ENCODE results near the gene CADPS2. TPM values are rescaled to one million over a fixed set of nuclear protein-coding genes. Genes with fewer than 3 reads are reported as not detected.

Gene CADPS2
- total RNA-seq, 2 experiments from 2014 or later = not detected

DNA sequence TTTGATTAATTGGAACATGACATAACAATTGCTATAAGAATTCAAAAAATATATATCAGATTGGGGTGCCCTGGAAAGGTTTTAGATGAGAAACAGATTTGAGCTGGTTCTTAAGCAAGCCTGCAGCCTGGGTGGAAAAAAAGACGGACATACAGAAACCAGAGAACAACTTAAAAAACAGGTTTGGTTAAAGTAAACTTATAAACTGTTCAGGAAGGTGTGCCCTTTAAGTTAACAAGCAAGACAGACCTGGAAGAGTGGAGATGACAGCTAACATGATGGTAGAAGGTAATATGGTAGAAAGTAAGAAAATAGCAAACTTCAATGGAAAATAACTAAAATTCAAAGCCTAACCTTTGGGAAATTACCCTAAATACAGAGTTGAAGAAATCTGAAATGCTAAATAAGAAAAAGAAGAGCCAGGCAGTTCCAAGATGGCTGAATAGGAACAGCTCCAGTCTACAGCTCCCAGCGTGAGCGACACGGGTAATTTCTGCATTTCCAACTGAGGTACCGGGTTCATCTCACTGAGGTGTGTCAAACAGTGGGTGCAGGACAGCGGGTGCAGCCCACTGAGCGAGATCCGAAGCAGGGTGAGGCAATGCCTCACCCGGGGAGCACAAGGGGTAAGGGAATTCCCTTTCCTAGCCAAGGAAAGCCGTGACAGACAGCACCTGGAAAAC lies 52.2 kb downstream of the CADPS2 start:
- Histone ChIP-seq H3K4me3 (ENCODE audit: low read length) (no peak overlapping the region), H3K4me1 (ENCODE audit: insufficient read depth, low read length) (no peaks in the 10 kb centered on the region), H3K27ac (ENCODE audit: low read depth in 1 of 2, low read length in 2 of 2) (no peak overlapping the region), H3K27me3 (ENCODE audit: control insufficient read depth in 1 of 2, insufficient read depth in 2 of 2, low read length in 2 of 2) (no peaks in the 10 kb centered on the region), H3K9me3 (ENCODE audit: control insufficient read depth in 1 of 2, insufficient read depth in 1 of 2, low read length in 2 of 2) (peaks cover 4 to 14% of the 10 kb centered on the region in 2 experiments), H3K36me3 (ENCODE audit: insufficient read depth, low read length) (no peaks in the 10 kb centered on the region)
- H3K27ac Mint-ChIP-seq = no peak overlapping the region
- ATAC-seq (ENCODE audit: poor library complexity) (no peak), DNase-seq (no peak)
- H3K4me3 Mint-ChIP-seq = no peak overlapping the region
- intact Hi-C loops (cut with DNase I, micrococcal nuclease) = no loop called here
- POLR2A ChIA-PET = no interaction called here
- TF ChIP-seq, protein P1, sequence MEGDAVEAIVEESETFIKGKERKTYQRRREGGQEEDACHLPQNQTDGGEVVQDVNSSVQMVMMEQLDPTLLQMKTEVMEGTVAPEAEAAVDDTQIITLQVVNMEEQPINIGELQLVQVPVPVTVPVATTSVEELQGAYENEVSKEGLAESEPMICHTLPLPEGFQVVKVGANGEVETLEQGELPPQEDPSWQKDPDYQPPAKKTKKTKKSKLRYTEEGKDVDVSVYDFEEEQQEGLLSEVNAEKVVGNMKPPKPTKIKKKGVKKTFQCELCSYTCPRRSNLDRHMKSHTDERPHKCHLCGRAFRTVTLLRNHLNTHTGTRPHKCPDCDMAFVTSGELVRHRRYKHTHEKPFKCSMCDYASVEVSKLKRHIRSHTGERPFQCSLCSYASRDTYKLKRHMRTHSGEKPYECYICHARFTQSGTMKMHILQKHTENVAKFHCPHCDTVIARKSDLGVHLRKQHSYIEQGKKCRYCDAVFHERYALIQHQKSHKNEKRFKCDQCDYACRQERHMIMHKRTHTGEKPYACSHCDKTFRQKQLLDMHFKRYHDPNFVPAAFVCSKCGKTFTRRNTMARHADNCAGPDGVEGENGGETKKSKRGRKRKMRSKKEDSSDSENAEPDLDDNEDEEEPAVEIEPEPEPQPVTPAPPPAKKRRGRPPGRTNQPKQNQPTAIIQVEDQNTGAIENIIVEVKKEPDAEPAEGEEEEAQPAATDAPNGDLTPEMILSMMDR (IDR thresholded peaks at IDR 0.05) = no peak
- CTCF ChIA-PET = no interaction called here
- H3K9me3 Mint-ChIP-seq = peaks cover 7% of the 10 kb centered on the region
- H3K4me1 Mint-ChIP-seq (ENCODE audit: low read depth) = no peaks in the 10 kb centered on the region
- H3K27me3 Mint-ChIP-seq = no peaks in the 10 kb centered on the region
- H3K36me3 Mint-ChIP-seq (ENCODE audit: low read depth) = no peaks in the 10 kb centered on the region

DNA sequence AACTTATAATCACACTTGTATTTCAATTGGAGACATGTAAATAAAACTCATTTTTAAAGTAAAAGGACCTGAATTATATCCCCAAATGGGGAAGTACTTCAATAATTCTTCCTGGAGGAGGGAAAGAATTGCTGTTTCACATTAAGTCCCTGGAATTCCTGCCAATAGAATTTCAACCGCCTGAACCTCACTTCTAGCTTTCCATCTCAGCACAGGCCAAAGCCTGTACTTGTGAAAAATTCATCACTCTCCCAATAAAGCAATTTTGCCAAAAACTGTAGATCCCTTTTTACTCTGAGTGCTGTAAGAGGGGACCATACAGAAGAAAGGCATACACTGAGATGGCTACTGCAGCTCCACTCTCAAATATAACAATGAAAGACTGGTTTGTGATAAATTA lies 54.8 kb downstream of the CADPS2 start:
- ChIA-PET POLR2A (no interaction called here), CTCF (no interaction called here)
- Histone ChIP-seq H3K9me3 (ENCODE audit: control insufficient read depth in 1 of 2, insufficient read depth in 1 of 2, low read length in 2 of 2) (peaks cover 4 to 14% of the 10 kb centered on the region in 2 experiments), H3K4me1 (ENCODE audit: insufficient read depth, low read length) (no peaks in the 10 kb centered on the region), H3K27ac (ENCODE audit: low read depth in 1 of 2, low read length in 2 of 2) (no peak overlapping the region), H3K4me3 (ENCODE audit: low read length) (no peak overlapping the region), H3K36me3 (ENCODE audit: insufficient read depth, low read length) (no peaks in the 10 kb centered on the region), H3K27me3 (ENCODE audit: control insufficient read depth in 1 of 2, insufficient read depth in 2 of 2, low read length in 2 of 2) (no peaks in the 10 kb centered on the region)
- ATAC-seq (ENCODE audit: poor library complexity) = no peak
- H3K27ac Mint-ChIP-seq = no peak overlapping the region
- H3K4me1 Mint-ChIP-seq (ENCODE audit: low read depth) = no peaks in the 10 kb centered on the region
- no peaks in the 10 kb centered on the region for H3K36me3 Mint-ChIP-seq (ENCODE audit: low read depth)
- DNase-seq = no peak
- H3K9me3 Mint-ChIP-seq = peaks cover 7% of the 10 kb centered on the region
- H3K4me3 Mint-ChIP-seq = no peak overlapping the region
- intact Hi-C loops (cut with DNase I, micrococcal nuclease) = no loop called here
- H3K27me3 Mint-ChIP-seq = no peaks in the 10 kb centered on the region
- TF ChIP-seq, protein P1 (IDR thresholded peaks at IDR 0.05) = no peak

DNA sequence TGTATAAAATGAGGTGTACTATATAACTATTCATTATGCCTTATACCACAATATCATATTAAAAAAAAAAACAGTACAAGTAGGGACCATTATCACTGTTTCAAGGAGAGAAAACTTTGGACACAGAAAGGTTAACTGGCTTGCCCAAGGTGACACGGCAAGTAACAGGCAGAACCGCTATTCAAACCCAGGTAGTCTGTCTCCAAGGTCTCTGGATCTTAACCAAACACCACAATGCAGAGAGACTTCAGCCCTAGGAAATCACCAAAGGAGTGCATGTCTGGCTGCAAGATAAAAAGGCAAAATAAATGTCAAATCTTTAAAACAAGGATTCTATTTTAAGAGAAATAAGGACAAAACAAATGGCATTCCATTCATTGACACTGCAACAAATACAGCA lies 56.3 kb downstream of the CADPS2 start:
- TF ChIP-seq, protein P1 (IDR thresholded peaks at IDR 0.05) = no peak
- Histone ChIP-seq H3K4me3 (ENCODE audit: low read length) (no peak overlapping the region), H3K9me3 (ENCODE audit: control insufficient read depth in 1 of 2, insufficient read depth in 1 of 2, low read length in 2 of 2) (peaks cover 4 to 14% of the 10 kb centered on the region in 2 experiments), H3K27ac (ENCODE audit: low read depth in 1 of 2, low read length in 2 of 2) (no peak overlapping the region), H3K4me1 (ENCODE audit: insufficient read depth, low read length) (no peaks in the 10 kb centered on the region), H3K27me3 (ENCODE audit: control insufficient read depth in 1 of 2, insufficient read depth in 2 of 2, low read length in 2 of 2) (no peaks in the 10 kb centered on the region), H3K36me3 (ENCODE audit: insufficient read depth, low read length) (no peaks in the 10 kb centered on the region)
- CTCF ChIA-PET = no interaction called here
- H3K27ac Mint-ChIP-seq = no peak overlapping the region
- H3K36me3 Mint-ChIP-seq (ENCODE audit: low read depth) = no peaks in the 10 kb centered on the region
- no peaks in the 10 kb centered on the region for H3K27me3 Mint-ChIP-seq
- H3K4me3 Mint-ChIP-seq = no peak overlapping the region
- POLR2A ChIA-PET = no interaction called here
- no peak for DNase-seq
- intact Hi-C loops (cut with DNase I, micrococcal nuclease) = no loop called here
- ATAC-seq (ENCODE audit: poor library complexity) = no peak
- H3K9me3 Mint-ChIP-seq = peaks cover 6% of the 10 kb centered on the region
- H3K4me1 Mint-ChIP-seq (ENCODE audit: low read depth) = no peaks in the 10 kb centered on the region

Data from CD4-positive, alpha-beta T cell (primary cell).